Measurements from ENCODE around the gene ZNF513.

DNA sequence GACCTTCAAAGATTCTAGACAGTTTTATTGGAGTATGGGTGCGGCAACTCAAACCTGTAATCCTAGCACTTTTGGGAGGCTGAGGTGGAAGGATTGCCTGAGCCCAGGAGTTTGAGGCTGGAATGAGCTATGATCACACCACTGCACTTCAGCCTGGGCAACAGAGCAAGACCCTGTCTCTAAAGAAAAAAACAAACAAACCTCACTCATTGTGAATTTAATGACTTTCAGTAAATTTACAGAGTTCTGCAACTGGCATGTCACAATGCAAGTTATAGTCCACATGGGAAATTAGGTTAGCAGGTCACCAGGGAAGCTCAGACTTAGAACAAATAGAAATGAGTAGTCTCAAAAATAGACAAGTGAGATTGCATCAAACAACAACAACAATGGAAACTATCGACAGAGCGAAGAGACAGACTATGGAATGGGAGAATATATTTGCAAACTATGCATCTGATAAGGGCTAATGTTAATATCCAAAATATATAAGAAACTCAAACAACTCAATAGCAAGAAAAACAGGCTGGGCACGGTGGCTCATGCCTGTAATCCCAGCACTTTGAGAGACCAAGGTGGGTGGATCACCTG is 41.2 kb upstream of the ZNF513 start:
- TF ChIP-seq EZH2 (IDR thresholded peaks at IDR 0.05): no peak
- TF ChIP-seq POLR2A (IDR thresholded peaks at IDR 0.05; ENCODE audit: borderline replicate concordance, extremely low read depth, insufficient read depth, insufficient read length): no peak
- no peak for TF ChIP-seq ZFX (IDR thresholded peaks at IDR 0.05)
- TF ChIP-seq EZH2phosphoT487 (IDR thresholded peaks at IDR 0.05; ENCODE audit: borderline replicate concordance): no peak
- no peak for TF ChIP-seq POLR2AphosphoS5 (IDR thresholded peaks at IDR 0.05; ENCODE audit: low read depth, low read length)
- TF ChIP-seq, protein P1, sequence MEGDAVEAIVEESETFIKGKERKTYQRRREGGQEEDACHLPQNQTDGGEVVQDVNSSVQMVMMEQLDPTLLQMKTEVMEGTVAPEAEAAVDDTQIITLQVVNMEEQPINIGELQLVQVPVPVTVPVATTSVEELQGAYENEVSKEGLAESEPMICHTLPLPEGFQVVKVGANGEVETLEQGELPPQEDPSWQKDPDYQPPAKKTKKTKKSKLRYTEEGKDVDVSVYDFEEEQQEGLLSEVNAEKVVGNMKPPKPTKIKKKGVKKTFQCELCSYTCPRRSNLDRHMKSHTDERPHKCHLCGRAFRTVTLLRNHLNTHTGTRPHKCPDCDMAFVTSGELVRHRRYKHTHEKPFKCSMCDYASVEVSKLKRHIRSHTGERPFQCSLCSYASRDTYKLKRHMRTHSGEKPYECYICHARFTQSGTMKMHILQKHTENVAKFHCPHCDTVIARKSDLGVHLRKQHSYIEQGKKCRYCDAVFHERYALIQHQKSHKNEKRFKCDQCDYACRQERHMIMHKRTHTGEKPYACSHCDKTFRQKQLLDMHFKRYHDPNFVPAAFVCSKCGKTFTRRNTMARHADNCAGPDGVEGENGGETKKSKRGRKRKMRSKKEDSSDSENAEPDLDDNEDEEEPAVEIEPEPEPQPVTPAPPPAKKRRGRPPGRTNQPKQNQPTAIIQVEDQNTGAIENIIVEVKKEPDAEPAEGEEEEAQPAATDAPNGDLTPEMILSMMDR (IDR thresholded peaks at IDR 0.05 in 2 of 3, conservative IDR thresholded peaks at IDR 0.05 in 1 of 3; ENCODE audit: borderline replicate concordance in 1 of 3, insufficient read depth in 1 of 3, low read depth in 2 of 3, low read length in 2 of 3): no peak
- no peak for TF ChIP-seq MAX (IDR thresholded peaks at IDR 0.05)
- TF ChIP-seq SRF (IDR thresholded peaks at IDR 0.05; ENCODE audit: low read depth): no peak
- TF ChIP-seq, protein P2, sequence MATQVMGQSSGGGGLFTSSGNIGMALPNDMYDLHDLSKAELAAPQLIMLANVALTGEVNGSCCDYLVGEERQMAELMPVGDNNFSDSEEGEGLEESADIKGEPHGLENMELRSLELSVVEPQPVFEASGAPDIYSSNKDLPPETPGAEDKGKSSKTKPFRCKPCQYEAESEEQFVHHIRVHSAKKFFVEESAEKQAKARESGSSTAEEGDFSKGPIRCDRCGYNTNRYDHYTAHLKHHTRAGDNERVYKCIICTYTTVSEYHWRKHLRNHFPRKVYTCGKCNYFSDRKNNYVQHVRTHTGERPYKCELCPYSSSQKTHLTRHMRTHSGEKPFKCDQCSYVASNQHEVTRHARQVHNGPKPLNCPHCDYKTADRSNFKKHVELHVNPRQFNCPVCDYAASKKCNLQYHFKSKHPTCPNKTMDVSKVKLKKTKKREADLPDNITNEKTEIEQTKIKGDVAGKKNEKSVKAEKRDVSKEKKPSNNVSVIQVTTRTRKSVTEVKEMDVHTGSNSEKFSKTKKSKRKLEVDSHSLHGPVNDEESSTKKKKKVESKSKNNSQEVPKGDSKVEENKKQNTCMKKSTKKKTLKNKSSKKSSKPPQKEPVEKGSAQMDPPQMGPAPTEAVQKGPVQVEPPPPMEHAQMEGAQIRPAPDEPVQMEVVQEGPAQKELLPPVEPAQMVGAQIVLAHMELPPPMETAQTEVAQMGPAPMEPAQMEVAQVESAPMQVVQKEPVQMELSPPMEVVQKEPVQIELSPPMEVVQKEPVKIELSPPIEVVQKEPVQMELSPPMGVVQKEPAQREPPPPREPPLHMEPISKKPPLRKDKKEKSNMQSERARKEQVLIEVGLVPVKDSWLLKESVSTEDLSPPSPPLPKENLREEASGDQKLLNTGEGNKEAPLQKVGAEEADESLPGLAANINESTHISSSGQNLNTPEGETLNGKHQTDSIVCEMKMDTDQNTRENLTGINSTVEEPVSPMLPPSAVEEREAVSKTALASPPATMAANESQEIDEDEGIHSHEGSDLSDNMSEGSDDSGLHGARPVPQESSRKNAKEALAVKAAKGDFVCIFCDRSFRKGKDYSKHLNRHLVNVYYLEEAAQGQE (IDR thresholded peaks at IDR 0.05; ENCODE audit: low read depth): no peak
- no peak for TF ChIP-seq YY1 (IDR thresholded peaks at IDR 0.05; ENCODE audit: extremely low read depth, insufficient replicate concordance, low read depth, low read length)
- TF ChIP-seq SIN3A (IDR thresholded peaks at IDR 0.05; ENCODE audit: low read depth): no peak
- TF ChIP-seq SP1 (IDR thresholded peaks at IDR 0.05; ENCODE audit: low read depth): no peak
- no peak for TF ChIP-seq JUND (IDR thresholded peaks at IDR 0.05)
- no peak for TF ChIP-seq ATF3 (IDR thresholded peaks at IDR 0.05)
